Measurements from ENCODE around the gene SLC18B1.

- TF ChIP-seq POLR2A (IDR thresholded peaks at IDR 0.05) (no peak), CTCF (IDR thresholded peaks at IDR 0.05) (no peak)
Measured at GRCh38 chr6:132728616-132729015, 69.8 kb downstream of the SLC18B1 start.

Data from prostate gland (tissue), 2 donors.